Ovary (tissue), 9 donors: ENCODE results near the gene SEC22C. TPM values are rescaled to one million over a fixed set of nuclear protein-coding genes. Genes with fewer than 3 reads are reported as not detected.

Experiments used
- DNase-seq, 5 donors: peaks; one replicate each; pipeline ENCODE4 v3.0.0-alpha.2; 2019 to 2020
- H3K27ac ChIP-seq, 2 donors: fragments of 200-600 bp; one replicate each; pipeline versions ENCODE4 v1.5.1 to v1.8.0; 2019 to 2022
- H3K27me3 ChIP-seq: fragments of 200-600 bp; one replicate; pipeline ENCODE4 v1.8.0; 2022
- H3K36me3 ChIP-seq: fragments of 200-600 bp; sonication (generic); one replicate; pipeline ENCODE4 v1.5.1; 2019
- H3K4me1 ChIP-seq: one replicate; pipeline ENCODE4 v1.8.1; 2013; ENCODE audit warnings: mild to moderate bottlenecking, moderate library complexity; ENCODE audit not compliant: insufficient read depth
- H3K4me3 ChIP-seq: fragments of 200-600 bp; sonication (generic); one replicate; pipeline ENCODE4 v1.5.1; 2017
- H3K9me3 ChIP-seq, 2 donors: fragments of 200-600 bp in 1 of 2; sonication (generic) in 1 of 2; one replicate each; pipeline versions ENCODE4 v1.5.1 to v1.8.1; 2013 to 2019; ENCODE audit warnings: mild to moderate bottlenecking in 1 of 2, moderate library complexity in 1 of 2
- EP300 ChIP-seq: sonication (generic); formaldehyde crosslinking; IDR thresholded peaks from one replicate; pipeline ENCODE4 v1.6.1; 2017; ENCODE audit warnings: antibody characterized with exemption
- POLR2A ChIP-seq: fragments of 450-650 bp; IDR thresholded peaks from one replicate; pipeline ENCODE4 v1.6.1; 2017; ENCODE audit warnings: antibody characterized with exemption, mild to moderate bottlenecking, moderate library complexity
- WGBS, 3 donors: extraction: QIAGEN DNeasy Blood & Tissue Kit in 1 of 3; methylation state at CpG; one replicate each; pipeline versions ENCODE4 v1.1.5 to v1.1.7; 2013 to 2017; 5-methylcytosine and 5-hydroxymethylcytosine counted together
- intact Hi-C, 4 donors: fragments of 100-400 bp; cut with DNase I; formaldehyde crosslinking; loops; one replicate each; pipeline versions ENCODE4 v1.11.0 to v1.15.1; 2022 to 2023
- polyA plus RNA-seq, 2 donors: library from polyadenylated mRNA; stranded (reverse); fragments of 200-250 nt in 1 of 2; fragments of 350-450 nt in 1 of 2; fragmentation: Illumina TruSeq in 1 of 2; extraction: RNeasy Lipid Tissue Mini Kit (QIAGEN cat#74804) in 1 of 2; gene quantifications; one replicate each; pipeline ENCODE4 v1.2.3, GENCODE V29; 2013 to 2014
- total RNA-seq, 7 donors: library from RNA; depleted of rRNA in 2 of 7; stranded (reverse); fragments of >200 nt in 2 of 7; fragmentation: NEBNext Ultra II Directional in 3 of 7; extraction: Animal tissue kit (Norgen Biotek cat#: 25700) in 3 of 7; gene quantifications; one replicate each; pipeline versions ENCODE4 v1.1.0 to v1.2.4, GENCODE V29; 2016 to 2023
- TF ChIP-seq, protein P1 (sequence below), 3 donors: fragments of 450-650 bp in 2 of 3; fragments of 200-600 bp in 1 of 3; IDR thresholded peaks; one replicate each; pipeline versions ENCODE4 v1.5.1 to v1.8.0; 2016 to 2022; ENCODE audit warnings: antibody characterized with exemption in 3 of 3, mild to moderate bottlenecking in 1 of 3
- donor health status: DM: no; HTN: no; CAD: no; lungs with moderate emphysema.
- donor health status: DM: no; HTN: no; CAD: no.
- donor health status: Bipolar disorder and iron deficiency.
- donor health status: DM: yes; HTN: yes; CAD: no.
- donor health status: DM: no; HTN: no; CAD: no.
- donor health status: DM: yes; HTN: yes; CAD: no.

Gene SEC22C
- total and polyA plus RNA-seq, 9 donors, result 31.4 to 68.5 (median 46.0) TPM

DNA sequence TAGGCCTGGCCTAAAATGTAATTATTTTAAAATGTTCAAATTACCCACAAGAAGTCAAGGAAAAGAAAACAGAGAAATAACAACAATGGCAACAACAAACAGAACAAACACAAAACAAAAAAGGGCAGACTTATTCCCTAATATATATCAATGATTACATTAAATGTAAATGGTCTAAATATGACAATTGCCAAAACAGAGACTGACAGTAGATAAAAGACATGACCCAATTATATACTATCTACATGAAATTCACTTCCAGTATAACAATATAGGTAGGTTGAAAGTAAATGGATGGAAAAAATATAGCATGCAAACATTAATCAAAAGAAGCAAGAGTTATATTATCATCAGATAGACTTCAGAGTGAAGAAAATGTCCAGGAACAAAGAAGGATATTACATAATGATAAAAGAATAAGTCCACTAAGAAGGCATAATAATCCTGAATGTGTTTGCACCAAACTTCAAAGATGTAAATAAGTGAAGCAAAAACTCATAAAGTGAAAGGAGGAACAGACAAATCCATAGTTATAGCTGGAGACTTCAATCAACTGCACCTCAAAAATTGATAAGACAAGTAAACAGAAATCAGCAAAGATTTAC, 6.5 kb downstream of the SEC22C start:
- TF ChIP-seq, protein P1, sequence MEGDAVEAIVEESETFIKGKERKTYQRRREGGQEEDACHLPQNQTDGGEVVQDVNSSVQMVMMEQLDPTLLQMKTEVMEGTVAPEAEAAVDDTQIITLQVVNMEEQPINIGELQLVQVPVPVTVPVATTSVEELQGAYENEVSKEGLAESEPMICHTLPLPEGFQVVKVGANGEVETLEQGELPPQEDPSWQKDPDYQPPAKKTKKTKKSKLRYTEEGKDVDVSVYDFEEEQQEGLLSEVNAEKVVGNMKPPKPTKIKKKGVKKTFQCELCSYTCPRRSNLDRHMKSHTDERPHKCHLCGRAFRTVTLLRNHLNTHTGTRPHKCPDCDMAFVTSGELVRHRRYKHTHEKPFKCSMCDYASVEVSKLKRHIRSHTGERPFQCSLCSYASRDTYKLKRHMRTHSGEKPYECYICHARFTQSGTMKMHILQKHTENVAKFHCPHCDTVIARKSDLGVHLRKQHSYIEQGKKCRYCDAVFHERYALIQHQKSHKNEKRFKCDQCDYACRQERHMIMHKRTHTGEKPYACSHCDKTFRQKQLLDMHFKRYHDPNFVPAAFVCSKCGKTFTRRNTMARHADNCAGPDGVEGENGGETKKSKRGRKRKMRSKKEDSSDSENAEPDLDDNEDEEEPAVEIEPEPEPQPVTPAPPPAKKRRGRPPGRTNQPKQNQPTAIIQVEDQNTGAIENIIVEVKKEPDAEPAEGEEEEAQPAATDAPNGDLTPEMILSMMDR (IDR thresholded peaks at IDR 0.05), result no peak
- TF ChIP-seq EP300 (no peak), POLR2A (no peak)
- H3K27me3 ChIP-seq, result no peaks in the 10 kb centered on the region

DNA sequence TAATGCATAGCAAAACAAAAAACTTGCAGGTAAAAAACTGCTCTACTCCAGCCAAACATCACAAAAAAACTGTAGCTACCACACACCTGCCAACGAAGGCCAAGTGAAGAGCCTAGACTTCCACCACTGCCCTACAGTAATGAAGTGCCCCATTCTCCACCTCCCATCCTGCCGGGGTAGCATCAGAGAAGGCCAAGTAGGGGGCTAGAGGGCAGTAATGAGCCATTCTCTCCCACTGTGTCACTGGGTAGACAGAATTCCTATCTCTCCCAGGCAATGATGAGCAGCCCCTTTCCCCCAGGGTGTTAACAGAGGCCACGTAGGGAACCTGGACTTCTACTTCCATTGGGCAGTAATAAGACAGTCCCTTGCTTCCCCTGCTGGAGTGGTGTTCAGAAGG, 9.5 kb downstream of the SEC22C start:
- no peaks in the 10 kb centered on the region for H3K4me1 ChIP-seq
- H3K27me3 ChIP-seq, result no peaks in the 10 kb centered on the region
- no peak for TF ChIP-seq EP300
- TF ChIP-seq POLR2A, result no peak
- TF ChIP-seq, protein P1 (IDR thresholded peaks at IDR 0.05), result no peak
- intact Hi-C loops, result no loop called here
- 68 to 76% (median 74%) methylated on average over 3 of the region's 3 CpGs for WGBS, 3 donors
- no peaks in the 10 kb centered on the region for H3K9me3 ChIP-seq
- no peak for DNase-seq
- H3K27ac ChIP-seq, result no peak overlapping the region
- H3K36me3 ChIP-seq, result no peaks in the 10 kb centered on the region
- no peak overlapping the region for H3K4me3 ChIP-seq

More for the DNA sequence above, 6.5 kb downstream of the SEC22C start:
- H3K4me1 ChIP-seq, result no peaks in the 10 kb centered on the region
- H3K4me3 ChIP-seq, result no peak overlapping the region
- DNase-seq, result no peak
- H3K9me3 ChIP-seq, result no peaks in the 10 kb centered on the region
- no peak overlapping the region for H3K27ac ChIP-seq
- H3K36me3 ChIP-seq, result no peaks in the 10 kb centered on the region
- intact Hi-C loops, result no loop called here

DNA sequence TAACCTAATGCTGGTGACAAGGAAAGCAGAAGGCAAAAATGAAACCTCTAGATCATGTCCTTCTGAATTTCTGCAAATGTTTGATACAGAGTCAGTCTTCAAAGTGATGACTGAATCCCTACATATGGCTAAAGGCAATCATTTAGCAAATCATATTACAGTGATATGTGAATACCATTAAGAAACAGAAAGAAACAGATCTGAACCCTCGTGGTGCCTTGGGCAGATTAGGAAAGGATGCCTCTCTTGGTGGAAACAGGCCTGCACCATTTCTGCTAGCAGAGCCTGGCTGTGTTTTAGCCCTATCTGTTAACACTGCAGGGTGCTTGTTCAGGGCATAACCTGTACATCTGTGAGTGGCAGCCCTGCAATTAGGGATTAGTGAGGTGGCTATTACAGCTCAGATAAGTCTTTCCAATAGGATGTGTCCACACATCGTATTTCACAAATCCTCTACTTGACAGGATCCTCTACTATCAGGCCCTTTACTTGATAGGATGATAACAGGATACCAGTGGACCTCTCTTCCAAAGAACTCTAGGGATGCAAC, 12.1 kb downstream of the SEC22C start:
- H3K27me3 ChIP-seq, result no peaks in the 10 kb centered on the region
- intact Hi-C loops, result no loop called here
- TF ChIP-seq EP300 (no peak), POLR2A (no peak)
- TF ChIP-seq, protein P1 (IDR thresholded peaks at IDR 0.05), result no peak
- no peaks in the 10 kb centered on the region for H3K36me3 ChIP-seq
- DNase-seq, result no peak
- H3K9me3 ChIP-seq, result no peaks in the 10 kb centered on the region
- 75 to 89% (median 88%) methylated on average over 2 of the region's 2 CpGs for WGBS, 3 donors
- no peak overlapping the region for H3K27ac ChIP-seq
- H3K4me1 ChIP-seq, result no peaks in the 10 kb centered on the region
- H3K4me3 ChIP-seq, result no peak overlapping the region

DNA sequence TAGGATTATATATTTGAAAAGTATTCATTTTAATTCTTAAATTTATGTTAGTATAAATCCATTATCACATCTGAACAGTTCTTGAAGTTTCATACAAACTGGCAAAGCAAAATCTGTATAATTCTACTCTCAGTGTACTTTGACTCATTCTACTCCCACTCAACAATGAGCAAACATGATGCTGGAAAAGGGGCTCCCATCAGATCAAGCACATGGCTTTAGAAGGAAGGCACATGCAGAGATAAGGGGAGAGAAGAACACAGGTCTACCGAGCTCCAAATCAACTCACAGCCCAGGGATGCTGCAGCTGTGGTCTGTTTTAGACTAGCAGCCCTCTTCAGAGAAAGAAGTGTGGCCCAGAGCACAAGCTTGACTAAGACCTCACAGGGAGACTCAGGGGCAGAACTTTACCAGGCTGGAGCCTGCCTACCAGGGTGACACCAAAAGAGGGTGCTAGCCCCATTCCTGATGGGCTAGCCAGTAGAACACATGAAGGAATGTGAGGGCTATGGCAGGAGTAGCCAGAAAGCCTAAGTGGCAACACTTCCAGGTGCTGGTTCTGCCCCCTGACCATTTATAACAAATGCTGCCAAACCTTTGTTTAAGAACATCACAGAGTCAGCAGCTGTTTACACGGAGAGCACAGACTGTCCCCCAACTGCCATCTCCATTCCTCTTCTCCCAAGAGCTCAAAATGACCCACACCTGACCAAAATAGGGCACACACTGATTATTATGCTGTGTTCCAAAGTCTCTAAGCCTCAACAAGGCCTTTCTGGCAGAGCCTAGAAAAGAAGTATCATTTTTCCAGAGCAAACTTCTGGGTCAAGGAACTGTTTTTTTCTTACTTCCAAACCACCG, 19.5 kb downstream of the SEC22C start:
- 5 to 27% (median 8%) methylated on average over 3 of the region's 3 CpGs for WGBS, 3 donors
- intact Hi-C loops, result no loop called here
- no peak for TF ChIP-seq EP300
- TF ChIP-seq, protein P1 (IDR thresholded peaks at IDR 0.05), result no peak
- no peak for TF ChIP-seq POLR2A

More for the DNA sequence above, 19.5 kb downstream of the SEC22C start:
- no peak for DNase-seq
- Histone ChIP-seq H3K9me3 (no peaks in the 10 kb centered on the region), H3K4me3 (no peak overlapping the region), H3K27ac (peak overlapping the region in 1 of 2 donors; percentile 36), H3K4me1 (peaks cover 7% of the 10 kb centered on the region), H3K27me3 (no peaks in the 10 kb centered on the region), H3K36me3 (no peaks in the 10 kb centered on the region)
